GM12875 (cell line): Measurements from ENCODE around the gene EDIL3.

Source experiments
- H3K4me3 ChIP-seq: one replicate; pipeline ENCODE4 v1.5.1; 2011; ENCODE audit warnings: low read depth, low read length, control low read depth
- CTCF ChIP-seq: IDR thresholded peaks from 2 replicates; pipeline ENCODE4 v1.5.1; 2011; ENCODE audit warnings: low read depth, mild to moderate bottlenecking, control low read depth, inconsistent platforms, low read length, moderate library complexity, borderline replicate concordance; ENCODE audit not compliant: insufficient read depth

EDIL3 gene

GRCh38 chr5:84218546-84218945, 166.1 kb downstream of the EDIL3 start:
- no peak for TF ChIP-seq CTCF
- H3K4me3 ChIP-seq, result no peak overlapping the region

DNA sequence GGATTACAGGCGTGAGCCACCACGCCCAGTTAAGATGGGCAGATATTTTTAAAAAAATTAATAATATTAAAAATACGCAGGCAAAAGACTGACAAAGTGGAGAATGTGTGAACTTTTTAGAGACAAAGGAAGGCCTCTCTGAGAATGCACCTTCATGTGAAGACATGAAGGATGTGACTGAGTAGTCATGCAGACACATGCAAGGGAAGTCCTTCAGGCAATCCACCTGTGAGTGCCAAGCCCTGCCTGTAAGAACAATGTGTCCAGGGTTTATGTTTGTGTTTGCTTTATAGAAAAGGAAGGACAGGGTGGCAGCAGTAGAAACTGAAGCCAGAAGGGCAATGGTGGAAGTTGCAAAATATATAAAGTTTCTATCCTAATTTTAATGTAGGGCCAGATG, 169.2 kb downstream of the EDIL3 start:
- no peak overlapping the region for H3K4me3 ChIP-seq
- TF ChIP-seq CTCF, result no peak

DNA sequence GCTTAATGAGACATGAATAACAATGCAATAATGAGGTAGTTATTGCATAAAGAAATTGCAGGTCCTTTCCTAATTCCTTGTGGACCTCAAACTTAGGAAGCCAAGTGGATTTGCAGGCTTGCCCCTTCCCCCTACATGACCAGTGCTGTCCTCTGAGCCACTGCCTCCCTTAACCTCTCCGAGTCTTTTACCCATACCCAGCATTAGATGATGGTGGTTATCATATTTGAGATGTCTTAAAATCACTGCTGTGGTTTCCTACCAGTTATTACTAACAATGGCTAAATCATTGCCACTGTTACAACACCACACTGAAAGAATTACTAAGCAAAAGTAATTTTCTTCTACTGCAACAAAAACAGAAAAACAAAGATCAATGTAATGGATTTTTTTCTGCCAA, 170.8 kb downstream of the EDIL3 start:
- TF ChIP-seq CTCF, result no peak
- H3K4me3 ChIP-seq, result no peak overlapping the region

- no peak for TF ChIP-seq CTCF
These were observed 171.5 kb downstream of the EDIL3 start for GRCh38 chr5:84213212-84213611.

GRCh38 chr5:84204772-84205171, 179.9 kb downstream of the EDIL3 start:
- H3K4me3 ChIP-seq, result no peak overlapping the region
- no peak for TF ChIP-seq CTCF

More at GRCh38 chr5:84213212-84213611, 171.5 kb downstream of the EDIL3 start:
- H3K4me3 ChIP-seq, result no peak overlapping the region

DNA sequence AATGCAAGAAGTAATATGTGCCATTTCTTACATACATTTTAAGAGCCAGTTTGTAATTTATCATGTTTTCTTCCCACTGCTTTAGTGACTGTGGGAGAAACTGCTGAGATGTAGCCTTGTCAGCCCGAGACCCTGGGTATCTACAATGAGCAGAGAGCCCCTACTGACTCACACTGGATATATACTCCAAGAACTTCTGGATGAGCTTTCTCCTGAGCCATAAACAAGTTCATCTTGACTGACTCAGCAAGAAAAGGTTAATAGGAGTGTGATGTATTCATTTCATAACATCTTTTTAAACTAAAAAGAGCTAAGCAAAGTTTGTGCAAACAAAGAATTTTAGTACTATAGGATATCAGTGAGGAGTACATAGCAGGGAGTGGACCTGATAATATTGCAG, 182.5 kb downstream of the EDIL3 start:
- no peak overlapping the region for H3K4me3 ChIP-seq
- TF ChIP-seq CTCF, result no peak

DNA sequence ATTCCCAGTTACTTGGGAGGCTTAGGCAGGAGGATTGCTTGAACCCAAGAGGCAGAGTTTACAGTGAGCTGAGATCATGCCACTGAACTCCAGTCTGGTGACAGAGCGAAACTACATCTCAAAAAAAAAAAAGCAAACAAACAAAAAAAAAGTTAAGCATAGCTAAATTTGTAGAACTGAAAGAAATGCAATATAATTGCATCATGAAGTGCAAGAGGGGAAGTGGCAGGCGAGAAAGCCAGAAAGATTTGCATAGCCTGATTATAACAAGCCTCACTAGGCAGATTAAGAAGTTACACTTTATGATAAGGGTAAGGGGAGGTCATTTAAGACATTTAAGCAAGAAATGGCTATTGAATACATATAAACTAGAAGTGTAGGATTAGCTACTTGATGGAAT, 187.1 kb downstream of the EDIL3 start:
- TF ChIP-seq CTCF, result no peak

More for the DNA sequence above, 187.1 kb downstream of the EDIL3 start:
- no peak overlapping the region for H3K4me3 ChIP-seq
